H1 (cell line): Measurements from ENCODE around the gene NANOS2. TPM values are rescaled to one million over a fixed set of nuclear protein-coding genes. Genes with fewer than 3 reads are reported as not detected.

Experiments used
- CBX8 ChIP-seq: fragments of 300-800, 300-1000 bp; sonication (generic); IDR thresholded peaks from 2 replicates; pipeline ENCODE4 v1.7.1; 2016; ENCODE audit warnings: low read depth, low read length, borderline replicate concordance
- GTF2F1 ChIP-seq: IDR thresholded peaks from 2 replicates; pipeline ENCODE4 v1.6.1; 2012; ENCODE audit warnings: low read depth, low read length, improper control_type of control experiment, borderline replicate concordance
- HDAC6 ChIP-seq: IDR thresholded peaks from one replicate; pipeline ENCODE4 v1.7.1; 2012; ENCODE audit warnings: low read depth, mild to moderate bottlenecking, inconsistent platforms, low read length, moderate library complexity
- POU5F1 ChIP-seq: IDR thresholded peaks from 2 replicates; pipeline ENCODE4 v1.6.1; 2011; ENCODE audit warnings: low read depth, mild to moderate bottlenecking, low read length, moderate library complexity
- polyA plus RNA-seq, 7 experiments: library from polyadenylated mRNA; depleted of rRNA in 3 of 7; stranded (reverse) in 5 of 7; unstranded in 2 of 7; fragments of >200 nt in 5 of 7; fragments of 200-250 nt in 2 of 7; gene quantifications; 1 replicate in 5 of 7; 2 replicates in 1 of 7; 4 replicates in 1 of 7; pipeline versions ENCODE4 v1.2.1 to v1.2.3, GENCODE V29; 2011 to 2013; ENCODE audit warnings: missing spikeins in 2 of 7, mixed read lengths in 2 of 7
- total RNA-seq: library from RNA; stranded (reverse); fragmentation: NEBNext Ultra II Directional; extraction: Animal tissue kit (Norgen Biotek cat#: 25700); gene quantifications from 2 replicates; pipeline ENCODE4 v1.2.1, GENCODE V29; 2021

Gene NANOS2
- total and polyA plus RNA-seq, 2 of the 8 experiments (the other 6 are each of a cell fraction or from before 2014, with no cell fraction given), result 0.20 TPM; not detected in 1

DNA sequence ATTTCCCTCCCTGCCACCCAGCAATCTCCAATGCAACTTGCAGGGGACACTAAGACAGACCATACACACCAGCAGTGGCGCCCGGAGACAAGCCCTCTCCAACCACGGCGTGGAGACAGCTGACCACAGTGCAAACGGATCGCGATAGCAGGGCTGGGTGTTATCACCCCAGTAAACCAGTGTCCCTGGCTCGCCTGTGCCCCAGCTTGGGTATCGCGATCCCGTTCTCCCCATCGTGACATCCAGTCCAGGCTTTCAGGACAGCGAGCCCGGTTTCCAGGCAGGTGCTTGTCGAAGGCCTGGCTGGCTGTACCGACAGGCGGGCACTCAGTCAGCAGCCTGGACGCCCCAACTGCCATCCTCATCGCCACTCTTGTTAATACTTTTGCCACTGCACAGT, 20.7 kb upstream of the NANOS2 start (continued):
- no peak for TF ChIP-seq CBX8
- TF ChIP-seq POU5F1, result no peak
- no peak for TF ChIP-seq HDAC6
- no peak for TF ChIP-seq GTF2F1
